Gastroesophageal sphincter (tissue), 3 donors: ENCODE data around the gene GIMAP8.

Experiments
- EP300 ChIP-seq: sonication (generic); formaldehyde crosslinking; IDR thresholded peaks from one replicate; pipeline ENCODE4 v1.6.1; 2017; ENCODE audit warnings: antibody characterized with exemption, mild to moderate bottlenecking
- POLR2A ChIP-seq, 2 donors: fragments of 450-650 bp; IDR thresholded peaks; one replicate each; pipeline ENCODE4 v1.6.1; 2017; ENCODE audit warnings: antibody characterized with exemption in 2 of 2, mild to moderate bottlenecking in 2 of 2, moderate library complexity in 1 of 2
- POLR2AphosphoS5 ChIP-seq: sonication (generic); formaldehyde crosslinking; IDR thresholded peaks from one replicate; pipeline ENCODE4 v1.6.1; 2017; ENCODE audit warnings: antibody characterized with exemption
- TF ChIP-seq, protein P1 (sequence below), 4 experiments: fragments of 200-600 bp in 2 of 4; fragments of 450-650 bp in 2 of 4; sonication (generic) in 1 of 4; IDR thresholded peaks; one replicate each; pipeline ENCODE4 v1.5.1; 2017 to 2019; ENCODE audit warnings: antibody characterized with exemption in 4 of 4, mild to moderate bottlenecking in 2 of 4, moderate library complexity in 2 of 4

DNA sequence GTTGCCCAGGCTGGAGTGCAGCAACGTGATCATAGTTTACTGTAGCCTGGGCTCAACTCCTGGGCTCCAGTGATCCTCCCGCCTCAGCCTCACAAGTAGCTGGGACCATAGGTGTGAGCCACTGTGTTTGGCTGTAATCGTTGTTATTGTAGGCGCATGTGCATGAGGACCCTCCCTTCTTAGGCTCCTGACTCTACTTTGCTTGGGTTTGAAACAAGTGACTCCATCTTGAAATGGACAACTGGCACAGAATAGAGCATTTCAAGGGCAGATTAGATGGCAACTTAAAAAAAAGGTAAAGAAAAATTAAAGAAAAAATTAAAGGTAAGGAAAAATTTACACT is 15.4 kb upstream of the GIMAP8 start:
- TF ChIP-seq, protein P1, sequence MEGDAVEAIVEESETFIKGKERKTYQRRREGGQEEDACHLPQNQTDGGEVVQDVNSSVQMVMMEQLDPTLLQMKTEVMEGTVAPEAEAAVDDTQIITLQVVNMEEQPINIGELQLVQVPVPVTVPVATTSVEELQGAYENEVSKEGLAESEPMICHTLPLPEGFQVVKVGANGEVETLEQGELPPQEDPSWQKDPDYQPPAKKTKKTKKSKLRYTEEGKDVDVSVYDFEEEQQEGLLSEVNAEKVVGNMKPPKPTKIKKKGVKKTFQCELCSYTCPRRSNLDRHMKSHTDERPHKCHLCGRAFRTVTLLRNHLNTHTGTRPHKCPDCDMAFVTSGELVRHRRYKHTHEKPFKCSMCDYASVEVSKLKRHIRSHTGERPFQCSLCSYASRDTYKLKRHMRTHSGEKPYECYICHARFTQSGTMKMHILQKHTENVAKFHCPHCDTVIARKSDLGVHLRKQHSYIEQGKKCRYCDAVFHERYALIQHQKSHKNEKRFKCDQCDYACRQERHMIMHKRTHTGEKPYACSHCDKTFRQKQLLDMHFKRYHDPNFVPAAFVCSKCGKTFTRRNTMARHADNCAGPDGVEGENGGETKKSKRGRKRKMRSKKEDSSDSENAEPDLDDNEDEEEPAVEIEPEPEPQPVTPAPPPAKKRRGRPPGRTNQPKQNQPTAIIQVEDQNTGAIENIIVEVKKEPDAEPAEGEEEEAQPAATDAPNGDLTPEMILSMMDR (IDR thresholded peaks at IDR 0.05) = no peak
- TF ChIP-seq POLR2A (IDR thresholded peaks at IDR 0.05) = no peak
- TF ChIP-seq POLR2AphosphoS5 = no peak
- TF ChIP-seq EP300 = no peak
